ENCODE data around the gene KCNIP1.

KCNIP1 gene

GRCh38 chr5:170587808-170588207, 84.0 kb downstream of the KCNIP1 start:
- no peaks in the 10 kb centered on the region for H3K36me3 ChIP-seq (ENCODE audit: insufficient read depth, low read depth, low read length)
- H3K27ac ChIP-seq (ENCODE audit: low read length) = no peak overlapping the region
- no peaks in the 10 kb centered on the region for H3K4me1 ChIP-seq (ENCODE audit: insufficient read depth, low read length)
- H3K9me3 ChIP-seq (ENCODE audit: insufficient read depth, low read depth, low read length) = no peaks in the 10 kb centered on the region
- no peaks in the 10 kb centered on the region for H3K27me3 ChIP-seq (ENCODE audit: insufficient read depth, low read length)
- H3K4me3 ChIP-seq (ENCODE audit: low read length) = no peak overlapping the region
- H3K9ac ChIP-seq (ENCODE audit: low read depth, low read length) = no peak overlapping the region

- Histone ChIP-seq H3K9ac (ENCODE audit: low read depth, low read length) (no peak overlapping the region), H3K4me3 (ENCODE audit: low read length) (no peak overlapping the region), H3K27me3 (ENCODE audit: insufficient read depth, low read length) (no peaks in the 10 kb centered on the region), H3K9me3 (ENCODE audit: insufficient read depth, low read depth, low read length) (no peaks in the 10 kb centered on the region), H3K27ac (ENCODE audit: low read length) (no peak overlapping the region), H3K4me1 (ENCODE audit: insufficient read depth, low read length) (no peaks in the 10 kb centered on the region), H3K36me3 (ENCODE audit: insufficient read depth, low read depth, low read length) (no peaks in the 10 kb centered on the region)
Observed at GRCh38 chr5:170589643-170590042, 85.8 kb downstream of the KCNIP1 start.

- H3K9ac ChIP-seq (ENCODE audit: low read depth, low read length) = no peak overlapping the region
- no peaks in the 10 kb centered on the region for H3K27me3 ChIP-seq (ENCODE audit: insufficient read depth, low read length)
- no peak overlapping the region for H3K4me3 ChIP-seq (ENCODE audit: low read length)
- no peak overlapping the region for H3K27ac ChIP-seq (ENCODE audit: low read length)
- no peaks in the 10 kb centered on the region for H3K9me3 ChIP-seq (ENCODE audit: insufficient read depth, low read depth, low read length)
- no peaks in the 10 kb centered on the region for H3K4me1 ChIP-seq (ENCODE audit: insufficient read depth, low read length)
- no peaks in the 10 kb centered on the region for H3K36me3 ChIP-seq (ENCODE audit: insufficient read depth, low read depth, low read length)
Observed at GRCh38 chr5:170590566-170590965, 86.7 kb downstream of the KCNIP1 start.

- Histone ChIP-seq H3K27ac (ENCODE audit: low read length) (no peak overlapping the region), H3K9me3 (ENCODE audit: insufficient read depth, low read depth, low read length) (no peaks in the 10 kb centered on the region), H3K9ac (ENCODE audit: low read depth, low read length) (no peak overlapping the region), H3K4me3 (ENCODE audit: low read length) (no peak overlapping the region), H3K4me1 (ENCODE audit: insufficient read depth, low read length) (no peaks in the 10 kb centered on the region), H3K36me3 (ENCODE audit: insufficient read depth, low read depth, low read length) (no peaks in the 10 kb centered on the region), H3K27me3 (ENCODE audit: insufficient read depth, low read length) (no peaks in the 10 kb centered on the region)
Observed at GRCh38 chr5:170591054-170591453, 87.2 kb downstream of the KCNIP1 start.

GRCh38 chr5:170596482-170597044, 92.7 kb downstream of the KCNIP1 start:
- no peak overlapping the region for H3K9ac ChIP-seq (ENCODE audit: low read depth, low read length)
- H3K27me3 ChIP-seq (ENCODE audit: insufficient read depth, low read length) = no peaks in the 10 kb centered on the region
- H3K4me3 ChIP-seq (ENCODE audit: low read length) = no peak overlapping the region
- no peaks in the 10 kb centered on the region for H3K36me3 ChIP-seq (ENCODE audit: insufficient read depth, low read depth, low read length)
- H3K9me3 ChIP-seq (ENCODE audit: insufficient read depth, low read depth, low read length) = no peaks in the 10 kb centered on the region
- H3K27ac ChIP-seq (ENCODE audit: low read length) = no peak overlapping the region
- H3K4me1 ChIP-seq (ENCODE audit: insufficient read depth, low read length) = no peaks in the 10 kb centered on the region

GRCh38 chr5:170597109-170597751, 93.4 kb downstream of the KCNIP1 start:
- H3K9me3 ChIP-seq (ENCODE audit: insufficient read depth, low read depth, low read length) = no peaks in the 10 kb centered on the region
- no peak overlapping the region for H3K4me3 ChIP-seq (ENCODE audit: low read length)
- H3K9ac ChIP-seq (ENCODE audit: low read depth, low read length) = no peak overlapping the region
- H3K27ac ChIP-seq (ENCODE audit: low read length) = no peak overlapping the region
- H3K4me1 ChIP-seq (ENCODE audit: insufficient read depth, low read length) = no peaks in the 10 kb centered on the region
- H3K27me3 ChIP-seq (ENCODE audit: insufficient read depth, low read length) = no peaks in the 10 kb centered on the region
- no peaks in the 10 kb centered on the region for H3K36me3 ChIP-seq (ENCODE audit: insufficient read depth, low read depth, low read length)

GRCh38 chr5:170597872-170598271, 94.1 kb downstream of the KCNIP1 start:
- Histone ChIP-seq H3K36me3 (ENCODE audit: insufficient read depth, low read depth, low read length) (no peaks in the 10 kb centered on the region), H3K27me3 (ENCODE audit: insufficient read depth, low read length) (no peaks in the 10 kb centered on the region), H3K27ac (ENCODE audit: low read length) (no peak overlapping the region), H3K4me1 (ENCODE audit: insufficient read depth, low read length) (no peaks in the 10 kb centered on the region), H3K4me3 (ENCODE audit: low read length) (no peak overlapping the region), H3K9ac (ENCODE audit: low read depth, low read length) (no peak overlapping the region), H3K9me3 (ENCODE audit: insufficient read depth, low read depth, low read length) (no peaks in the 10 kb centered on the region)

GRCh38 chr5:170599756-170600155, 95.9 kb downstream of the KCNIP1 start:
- Histone ChIP-seq H3K4me3 (ENCODE audit: low read length) (no peak overlapping the region), H3K27ac (ENCODE audit: low read length) (no peak overlapping the region), H3K9ac (ENCODE audit: low read depth, low read length) (no peak overlapping the region)

GRCh38 chr5:170601619-170602018, 97.8 kb downstream of the KCNIP1 start:
- Histone ChIP-seq H3K4me1 (ENCODE audit: insufficient read depth, low read length) (0 out of 2 replicates have a peak, but pooled peaks cover 3% of the 10 kb centered on the region), H3K27ac (ENCODE audit: low read length) (no peak overlapping the region), H3K9ac (ENCODE audit: low read depth, low read length) (no peak overlapping the region), H3K4me3 (ENCODE audit: low read length) (no peak overlapping the region), H3K36me3 (ENCODE audit: insufficient read depth, low read depth, low read length) (no peaks in the 10 kb centered on the region), H3K27me3 (ENCODE audit: insufficient read depth, low read length) (no peaks in the 10 kb centered on the region), H3K9me3 (ENCODE audit: insufficient read depth, low read depth, low read length) (no peaks in the 10 kb centered on the region)

More at GRCh38 chr5:170599756-170600155, 95.9 kb downstream of the KCNIP1 start:
- no peaks in the 10 kb centered on the region for H3K9me3 ChIP-seq (ENCODE audit: insufficient read depth, low read depth, low read length)
- 0 out of 2 replicates have a peak, but pooled peaks cover 3% of the 10 kb centered on the region for H3K4me1 ChIP-seq (ENCODE audit: insufficient read depth, low read length)
- no peaks in the 10 kb centered on the region for H3K36me3 ChIP-seq (ENCODE audit: insufficient read depth, low read depth, low read length)
- H3K27me3 ChIP-seq (ENCODE audit: insufficient read depth, low read length) = no peaks in the 10 kb centered on the region

GRCh38 chr5:170603109-170603508, 99.3 kb downstream of the KCNIP1 start:
- H3K9me3 ChIP-seq (ENCODE audit: insufficient read depth, low read depth, low read length) = no peaks in the 10 kb centered on the region
- no peak overlapping the region for H3K27ac ChIP-seq (ENCODE audit: low read length)
- H3K9ac ChIP-seq (ENCODE audit: low read depth, low read length) = no peak overlapping the region
- H3K27me3 ChIP-seq (ENCODE audit: insufficient read depth, low read length) = no peaks in the 10 kb centered on the region; the same call in 1 of the 2 replicates
- H3K4me3 ChIP-seq (ENCODE audit: low read length) = no peak overlapping the region
- no peaks in the 10 kb centered on the region for H3K36me3 ChIP-seq (ENCODE audit: insufficient read depth, low read depth, low read length)
- 0 out of 2 replicates have a peak, but pooled peaks cover 3% of the 10 kb centered on the region for H3K4me1 ChIP-seq (ENCODE audit: insufficient read depth, low read length)

GRCh38 chr5:170603578-170604565, 100.1 kb downstream of the KCNIP1 start:
- no peaks in the 10 kb centered on the region for H3K9me3 ChIP-seq (ENCODE audit: insufficient read depth, low read depth, low read length)
- H3K36me3 ChIP-seq (ENCODE audit: insufficient read depth, low read depth, low read length) = no peaks in the 10 kb centered on the region
- 0 out of 2 replicates have a peak, but pooled peaks cover 3% of the 10 kb centered on the region for H3K4me1 ChIP-seq (ENCODE audit: insufficient read depth, low read length)
- H3K9ac ChIP-seq (ENCODE audit: low read depth, low read length) = no peak overlapping the region
- H3K27ac ChIP-seq (ENCODE audit: low read length) = no peak overlapping the region
- no peak overlapping the region for H3K4me3 ChIP-seq (ENCODE audit: low read length)
- H3K27me3 ChIP-seq (ENCODE audit: insufficient read depth, low read length) = no peaks in the 10 kb centered on the region; the same call in 1 of the 2 replicates
